HEK293T (cell line): ENCODE data around the gene P2RY1.

Experiments used
- CTCF ChIA-PET: fragments of 350-600 bp; formaldehyde crosslinking; extraction: SDS; loops from one replicate; lab custom pipeline; 2021; ENCODE audit warnings: antibody characterized with exemption, inconsistent platforms; lab: Yijun Ruan, JAX
- POLR2A ChIA-PET: fragments of 350-600 bp; formaldehyde crosslinking; extraction: SDS; loops from one replicate; lab custom pipeline; 2020; ENCODE audit warnings: antibody characterized with exemption, inconsistent platforms; lab: Yijun Ruan, JAX
- DNase-seq: peaks from one replicate; pipeline ENCODE4 v3.0.0; 2012; ENCODE audit warnings: mixed read lengths; ENCODE audit errors: extremely low spot score
- ARNT ChIP-seq: fragments of 450-650 bp; IDR thresholded peaks from 2 replicates; pipeline ENCODE4 v1.6.1; 2017; ENCODE audit warnings: mild to moderate bottlenecking
- BHLHE40 ChIP-seq: fragments of 450-650 bp; IDR thresholded peaks from 2 replicates; pipeline ENCODE4 v1.6.1; 2016; ENCODE audit warnings: mild to moderate bottlenecking, moderate library complexity, borderline replicate concordance
- CTBP1 ChIP-seq: fragments of 450-650 bp; IDR thresholded peaks from 2 replicates; pipeline ENCODE4 v1.6.1; 2016; ENCODE audit warnings: borderline replicate concordance
- ELF4 ChIP-seq: fragments of 450-650 bp; IDR thresholded peaks from 2 replicates; pipeline ENCODE4 v1.6.1; 2017; ENCODE audit warnings: antibody characterized with exemption
- FOXA1 ChIP-seq: fragments of 450-650 bp; IDR thresholded peaks from 2 replicates; pipeline ENCODE4 v1.6.1; 2016; ENCODE audit warnings: mild to moderate bottlenecking
- FOXK2 ChIP-seq: fragments of 450-650 bp; IDR thresholded peaks from 2 replicates; pipeline ENCODE4 v1.6.1; 2016; ENCODE audit warnings: mild to moderate bottlenecking
- FOXM1 ChIP-seq: fragments of 450-650 bp; IDR thresholded peaks from 2 replicates; pipeline ENCODE4 v1.6.1; 2017; ENCODE audit warnings: mild to moderate bottlenecking, borderline replicate concordance
- HDGF ChIP-seq: fragments of 450-650 bp; IDR thresholded peaks from 2 replicates; pipeline ENCODE4 v1.6.1; 2017; ENCODE audit warnings: antibody characterized with exemption, borderline replicate concordance
- L3MBTL2 ChIP-seq: fragments of 450-650 bp; conservative IDR thresholded peaks from 2 replicates; pipeline ENCODE4 v1.6.1; 2016; ENCODE audit warnings: mild to moderate bottlenecking
- LEF1 ChIP-seq: fragments of 450-650 bp; IDR thresholded peaks from 2 replicates; pipeline ENCODE4 v1.6.1; 2017; ENCODE audit warnings: mild to moderate bottlenecking, borderline replicate concordance
- NFRKB ChIP-seq: fragments of 450-650 bp; IDR thresholded peaks from 2 replicates; pipeline ENCODE4 v1.6.1; 2016; ENCODE audit warnings: mild to moderate bottlenecking, moderate library complexity
- SP1 ChIP-seq: fragments of 450-650 bp; IDR thresholded peaks from 2 replicates; pipeline ENCODE4 v1.6.1; 2017
- SUZ12 ChIP-seq: fragments of 450-650 bp; IDR thresholded peaks from 2 replicates; pipeline ENCODE4 v1.6.1; 2016; ENCODE audit warnings: mild to moderate bottlenecking
- TARDBP ChIP-seq: fragments of 450-650 bp; IDR thresholded peaks from 2 replicates; pipeline ENCODE4 v1.6.1; 2016
- ZNF384 ChIP-seq: fragments of 450-650 bp; IDR thresholded peaks from 2 replicates; pipeline ENCODE4 v1.6.1; 2016
- TF ChIP-seq, protein P1 (sequence below): fragments of 450-650 bp; IDR thresholded peaks from 2 replicates; pipeline ENCODE4 v1.6.1; 2016

P2RY1 gene

GRCh38 chr3:152817400-152817799 is 17.5 kb upstream of the P2RY1 start:
- POLR2A ChIA-PET, result no interaction called here
- CTCF ChIA-PET, result no interaction called here
- TF ChIP-seq TARDBP, result no peak
- TF ChIP-seq L3MBTL2, result no peak
- no peak for TF ChIP-seq ELF4
- TF ChIP-seq BHLHE40, result no peak
- TF ChIP-seq FOXK2, result no peak
- no peak for TF ChIP-seq LEF1
- TF ChIP-seq, protein P1, sequence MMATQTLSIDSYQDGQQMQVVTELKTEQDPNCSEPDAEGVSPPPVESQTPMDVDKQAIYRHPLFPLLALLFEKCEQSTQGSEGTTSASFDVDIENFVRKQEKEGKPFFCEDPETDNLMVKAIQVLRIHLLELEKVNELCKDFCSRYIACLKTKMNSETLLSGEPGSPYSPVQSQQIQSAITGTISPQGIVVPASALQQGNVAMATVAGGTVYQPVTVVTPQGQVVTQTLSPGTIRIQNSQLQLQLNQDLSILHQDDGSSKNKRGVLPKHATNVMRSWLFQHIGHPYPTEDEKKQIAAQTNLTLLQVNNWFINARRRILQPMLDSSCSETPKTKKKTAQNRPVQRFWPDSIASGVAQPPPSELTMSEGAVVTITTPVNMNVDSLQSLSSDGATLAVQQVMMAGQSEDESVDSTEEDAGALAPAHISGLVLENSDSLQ, result no peak
- TF ChIP-seq ZNF384, result no peak
- no peak for TF ChIP-seq FOXA1
- no peak for TF ChIP-seq HDGF
- TF ChIP-seq FOXM1, result no peak
- no peak for TF ChIP-seq SP1
- no peak for TF ChIP-seq NFRKB
- TF ChIP-seq SUZ12, result no peak
- TF ChIP-seq ARNT, result no peak
- no peak for TF ChIP-seq CTBP1
- no peak for DNase-seq

- DNase-seq, result no peak
- TF ChIP-seq ZNF384, result no peak
- CTCF ChIA-PET, result no interaction called here
- POLR2A ChIA-PET, result no interaction called here
Measured at GRCh38 chr3:152818027-152818426, 16.9 kb upstream of the P2RY1 start.

DNA sequence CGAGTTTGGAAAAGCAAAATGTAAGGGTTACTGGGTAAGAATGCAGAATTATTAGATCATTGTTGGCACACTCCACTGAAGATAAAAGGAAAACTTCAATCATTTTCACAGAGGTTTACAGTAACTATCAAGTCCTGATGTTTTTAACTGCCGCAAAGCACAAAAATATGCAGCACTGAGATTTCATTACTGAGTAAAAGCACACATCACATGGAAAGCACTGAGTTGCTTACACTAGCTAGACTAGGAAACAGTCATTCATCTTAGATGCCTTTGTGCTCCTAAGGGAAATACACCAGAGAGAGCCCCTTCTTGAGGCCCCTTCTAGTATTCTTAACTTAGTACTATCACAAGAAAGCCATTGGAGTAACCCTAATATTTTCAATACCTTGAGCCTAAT is 11.8 kb upstream of the P2RY1 start:
- CTCF ChIA-PET, result no interaction called here
- TF ChIP-seq L3MBTL2 (no peak), HDGF (no peak), BHLHE40 (no peak), FOXM1 (no peak), ARNT (no peak), SUZ12 (no peak), CTBP1 (no peak), SP1 (no peak)
- TF ChIP-seq, protein P1, result no peak
- no peak for DNase-seq
- POLR2A ChIA-PET, result interaction anchor here (2.4 kb wide), 1 partner anchor 12 kb away, joined by 11 read pairs; the partner anchor contains the start of gene P2RY1

GRCh38 chr3:152823781-152824180 is 11.2 kb upstream of the P2RY1 start:
- CTCF ChIA-PET, result no interaction called here
- POLR2A ChIA-PET, result interaction anchor here (2.4 kb wide), 1 partner anchor 11 kb away, joined by 11 read pairs; the partner anchor contains the start of gene P2RY1

DNA sequence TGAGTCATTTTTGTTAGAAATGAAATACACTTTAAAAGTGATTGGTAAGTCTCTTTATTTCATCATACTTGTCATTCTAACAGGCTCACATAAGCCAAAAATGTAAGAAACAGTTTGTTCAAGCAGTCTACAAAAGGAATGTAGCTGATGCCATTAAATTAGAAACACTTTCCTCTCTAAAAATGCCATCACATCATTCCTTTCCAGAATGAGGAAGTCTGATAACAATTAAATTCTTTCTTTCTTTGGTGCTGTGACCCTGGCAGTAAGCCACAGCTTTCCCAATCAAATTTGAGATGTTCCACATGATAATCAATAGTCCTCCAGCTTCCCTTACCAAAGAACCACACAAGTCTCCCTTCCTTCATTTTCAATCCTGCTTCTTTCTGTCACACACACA is 9.4 kb upstream of the P2RY1 start:
- ChIA-PET CTCF (no interaction called here), POLR2A (no interaction called here)
- DNase-seq, result no peak
- no peak for TF ChIP-seq ARNT
- no peak for TF ChIP-seq FOXK2
- no peak for TF ChIP-seq NFRKB
- TF ChIP-seq BHLHE40, result no peak
- no peak for TF ChIP-seq CTBP1
- TF ChIP-seq LEF1, result no peak
- no peak for TF ChIP-seq HDGF
- no peak for TF ChIP-seq FOXA1
- TF ChIP-seq SP1, result no peak
- no peak for TF ChIP-seq TARDBP
- no peak for TF ChIP-seq L3MBTL2
- no peak for TF ChIP-seq ELF4

More at GRCh38 chr3:152823781-152824180, 11.2 kb upstream of the P2RY1 start:
- DNase-seq, result no peak
- TF ChIP-seq NFRKB (no peak), SUZ12 (no peak), LEF1 (no peak), SP1 (no peak), HDGF (no peak), FOXK2 (no peak), BHLHE40 (no peak), ZNF384 (no peak), FOXM1 (no peak), FOXA1 (no peak)
- TF ChIP-seq, protein P1, result no peak

DNA sequence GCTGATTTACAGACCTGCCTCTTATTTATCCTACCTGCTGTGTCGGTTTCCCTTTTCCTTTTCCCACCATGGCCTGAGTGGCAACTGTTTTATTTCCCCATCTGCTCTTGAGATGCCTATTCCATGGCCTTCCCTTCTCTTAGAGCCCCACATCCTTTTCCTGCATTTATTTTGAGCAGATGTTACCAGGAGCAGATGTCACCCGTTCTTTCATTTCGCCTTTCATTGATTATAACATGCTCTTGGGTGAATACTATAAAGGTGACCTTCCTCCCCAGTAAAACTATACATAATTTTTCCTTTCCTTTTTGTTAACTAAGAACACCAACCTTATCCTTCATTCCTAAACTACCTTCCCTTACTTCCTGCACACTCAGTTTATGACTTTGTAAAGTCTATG is 8.5 kb upstream of the P2RY1 start:
- ChIA-PET CTCF (no interaction called here), POLR2A (no interaction called here)
- TF ChIP-seq SUZ12, result no peak
- TF ChIP-seq TARDBP, result no peak
- no peak for TF ChIP-seq ARNT
- TF ChIP-seq ELF4, result no peak
- no peak for TF ChIP-seq ZNF384
- TF ChIP-seq, protein P1, result no peak
- no peak for TF ChIP-seq FOXK2
- no peak for TF ChIP-seq FOXM1
- no peak for TF ChIP-seq FOXA1
- TF ChIP-seq HDGF, result no peak
- no peak for TF ChIP-seq BHLHE40
- TF ChIP-seq SP1, result no peak
- TF ChIP-seq NFRKB, result no peak
- no peak for TF ChIP-seq L3MBTL2
- TF ChIP-seq CTBP1, result no peak
- TF ChIP-seq LEF1, result no peak

More for the DNA sequence above, 8.5 kb upstream of the P2RY1 start:
- no peak for DNase-seq
